GM19395 (cell line): ENCODE data around the gene MCCD1.

Experiments
- ATAC-seq: cut with Tn5 transposase; IDR thresholded peaks from one replicate; pipeline ENCODE4 v1.9.1; 2021; ENCODE audit warnings: mild to moderate bottlenecking, moderate library complexity; ENCODE audit not compliant: unreplicated experiment

The MCCD1 gene

GRCh38 chr6:31568537-31568961, 39.8 kb downstream of the MCCD1 start:
- peak; percentile 61 for ATAC-seq

- no peak for ATAC-seq
Observed at GRCh38 chr6:31569861-31570536, 41.2 kb downstream of the MCCD1 start.

- ATAC-seq: peak; percentile 44
Observed at GRCh38 chr6:31572041-31572911, 43.5 kb downstream of the MCCD1 start, which contains the start of gene LTA. LTA (plus strand) TSS chr6:31572289; CDS start chr6:31572743, 454 bp downstream.

GRCh38 chr6:31573239-31574105, 44.7 kb downstream of the MCCD1 start:
- ATAC-seq: no peak

- ATAC-seq: no peak
Observed at GRCh38 chr6:31574106-31575061, 45.6 kb downstream of the MCCD1 start.

- ATAC-seq: no peak
Observed at GRCh38 chr6:31575335-31575901, 46.7 kb downstream of the MCCD1 start, which contains the start of gene TNF. TNF (plus strand) TSS chr6:31575565; CDS start chr6:31575742, 177 bp downstream.

- no peak for ATAC-seq
Observed at GRCh38 chr6:31575952-31576685, 47.4 kb downstream of the MCCD1 start.

GRCh38 chr6:31576897-31577578, 48.3 kb downstream of the MCCD1 start:
- no peak for ATAC-seq

GRCh38 chr6:31577579-31577966, 48.8 kb downstream of the MCCD1 start:
- ATAC-seq: no peak

GRCh38 chr6:31578184-31579118, 49.7 kb downstream of the MCCD1 start:
- ATAC-seq: no peak

GRCh38 chr6:31579119-31579505, 50.4 kb downstream of the MCCD1 start:
- ATAC-seq: no peak
